IPS DF 4.7 (cell line): ENCODE measurements around the gene CXCL3.

Experiments
- DNase-seq: peaks from one replicate; pipeline ENCODE4 v3.0.0-alpha.2; 2013; ENCODE audit warnings: low spot score; ENCODE audit errors: extremely low read depth

Gene CXCL3

DNA sequence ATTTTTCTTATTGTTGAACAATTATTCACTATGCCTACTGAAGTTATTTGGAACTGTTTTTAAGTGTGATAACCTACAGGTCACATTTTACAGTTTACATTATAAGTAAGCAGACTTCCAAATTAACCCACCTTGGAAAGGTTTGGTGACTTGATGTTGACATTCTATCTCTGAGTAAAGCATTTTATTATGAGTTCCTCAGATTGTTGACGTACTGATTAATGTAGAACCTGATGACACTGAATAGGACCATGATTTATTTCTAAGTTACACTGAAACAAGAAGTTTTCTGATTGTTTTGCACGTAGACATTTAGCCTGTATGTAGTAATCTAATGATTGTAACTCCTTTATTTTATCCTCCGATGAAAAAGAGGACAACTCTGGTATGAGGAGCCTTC is 17.0 kb upstream of the CXCL3 start:
- no peak for DNase-seq

DNA sequence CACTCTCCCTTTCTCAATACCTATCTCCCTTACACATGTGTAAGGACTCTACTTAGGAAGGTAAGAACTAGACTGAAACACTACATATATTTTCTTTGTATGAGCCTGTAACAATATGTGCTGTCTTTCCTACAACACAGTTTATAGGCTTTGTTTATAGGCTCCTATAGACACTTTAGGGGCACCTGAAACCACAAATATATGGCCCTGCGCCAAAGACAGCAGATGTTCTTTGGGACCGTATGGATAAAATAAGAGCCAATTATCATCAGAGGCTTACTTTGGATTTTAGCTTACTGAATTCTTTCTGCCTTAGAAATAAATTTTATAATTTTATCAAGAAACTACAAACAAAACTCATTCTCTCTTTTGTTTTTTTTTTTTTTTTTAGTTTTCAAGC is 16.6 kb upstream of the CXCL3 start:
- no peak for DNase-seq

- DNase-seq: no peak
Measured at GRCh38 chr4:74054483-74055047, 16.1 kb upstream of the CXCL3 start.

GRCh38 chr4:74047152-74047551 is 8.7 kb upstream of the CXCL3 start:
- DNase-seq: no peak

GRCh38 chr4:74045772-74046171 is 7.3 kb upstream of the CXCL3 start:
- no peak for DNase-seq

GRCh38 chr4:74045247-74045646 is 6.8 kb upstream of the CXCL3 start:
- no peak for DNase-seq

DNA sequence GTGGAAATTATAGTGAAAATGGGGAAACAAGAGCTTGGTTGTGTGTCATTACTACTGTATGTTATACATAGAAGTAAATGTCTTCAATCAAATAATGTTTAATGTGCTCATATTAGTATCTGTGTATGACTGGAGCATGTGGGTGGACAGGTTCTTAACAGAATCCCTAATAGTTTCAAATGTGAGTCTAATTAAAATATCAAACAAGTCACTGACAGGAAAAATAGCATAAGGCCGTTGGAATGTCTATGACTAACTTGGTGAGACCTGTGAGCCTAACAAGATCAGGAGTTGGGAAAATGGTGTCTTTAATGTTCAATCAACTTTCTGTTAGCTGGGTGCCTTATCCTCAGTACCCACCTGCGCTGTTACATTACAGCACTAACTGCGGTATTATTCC is 6.2 kb upstream of the CXCL3 start:
- DNase-seq: no peak

DNA sequence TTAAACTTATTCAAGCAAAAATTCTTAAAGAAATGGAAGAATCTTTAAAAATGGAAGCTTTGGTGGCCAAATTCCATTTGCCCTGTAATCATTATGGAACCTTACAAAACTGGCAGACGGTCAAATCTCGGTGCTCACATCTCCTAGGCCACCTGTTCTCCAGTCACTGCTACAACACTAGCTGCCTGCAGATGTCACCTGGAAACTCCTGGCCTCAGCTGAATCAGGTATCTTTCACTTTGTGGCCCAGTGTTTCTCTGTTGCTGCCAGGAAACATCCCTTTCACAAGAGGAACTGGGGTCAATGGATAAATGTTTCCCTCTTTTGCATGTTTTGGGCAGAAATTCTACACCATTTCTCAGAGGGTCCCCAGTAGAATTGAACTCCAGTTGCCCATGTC is 4.2 kb upstream of the CXCL3 start:
- no peak for DNase-seq

DNA sequence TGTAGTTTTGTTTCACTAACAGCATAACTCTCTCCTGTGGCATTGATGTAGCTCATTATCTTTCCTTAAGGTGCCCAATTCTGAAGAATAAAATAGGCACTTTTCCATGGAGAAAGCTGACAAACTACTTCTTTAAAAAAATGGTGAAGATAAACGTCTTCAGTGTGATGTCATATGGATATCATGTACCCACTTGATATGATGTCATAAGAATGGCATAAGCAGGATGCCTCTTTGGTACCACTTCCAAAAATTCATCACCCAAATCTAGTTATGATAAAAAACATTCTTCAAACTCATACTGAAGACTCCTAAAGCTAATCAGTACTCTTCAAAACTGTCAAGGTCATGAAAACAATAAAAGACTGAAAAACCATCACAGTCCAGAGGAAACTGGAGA is 2.9 kb upstream of the CXCL3 start:
- DNase-seq: no peak

GRCh38 chr4:74039315-74039763 is 850 bp upstream of the CXCL3 start:
- DNase-seq: no peak

- DNase-seq: no peak
Measured at GRCh38 chr4:74038086-74038424, 434 bp downstream of the CXCL3 start.

- no peak for DNase-seq
Measured at GRCh38 chr4:74037076-74037955, 1.2 kb downstream of the CXCL3 start.

GRCh38 chr4:74033739-74034138 is 4.8 kb downstream of the CXCL3 start:
- DNase-seq: no peak

DNA sequence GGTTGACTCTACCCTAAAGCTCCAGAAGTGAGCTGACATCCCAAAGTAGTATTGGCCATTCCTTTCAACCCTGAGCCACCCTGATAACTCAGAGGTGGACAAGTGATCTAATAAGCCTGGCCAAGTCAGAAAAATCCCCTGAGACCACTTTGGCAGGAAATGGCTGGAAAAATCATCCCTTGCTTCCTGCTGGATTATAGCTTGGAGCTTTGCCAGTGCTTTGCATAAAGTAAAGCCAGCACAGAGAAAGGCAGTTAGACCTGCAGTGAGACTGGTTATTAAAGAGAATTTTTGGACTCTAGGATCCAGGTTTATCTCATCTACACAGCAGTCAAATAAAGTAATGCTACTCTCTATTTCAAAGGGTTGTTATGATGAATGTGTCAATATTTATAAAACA is 6.4 kb downstream of the CXCL3 start:
- no peak for DNase-seq

DNA sequence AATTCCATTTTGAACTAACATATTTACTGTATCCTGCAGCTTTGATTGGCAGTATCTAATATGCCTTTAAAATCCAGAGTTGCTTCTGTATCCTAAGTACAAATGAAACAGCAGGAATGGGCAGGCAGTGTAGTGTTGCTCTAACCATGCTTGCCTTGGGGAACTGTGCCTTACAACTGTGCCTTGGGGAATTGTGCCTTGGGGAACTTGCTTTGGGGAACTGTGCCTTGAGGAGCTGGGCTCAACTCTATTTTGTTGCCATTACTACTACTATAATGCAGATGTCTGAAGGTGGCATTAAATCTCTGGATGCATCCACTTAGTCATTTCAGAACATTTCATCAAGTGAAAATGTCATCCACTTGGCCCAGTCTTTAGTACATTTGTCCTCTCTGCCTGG is 6.9 kb downstream of the CXCL3 start:
- no peak for DNase-seq

- no peak for DNase-seq
Measured at GRCh38 chr4:74030285-74030684, 8.2 kb downstream of the CXCL3 start.

- no peak for DNase-seq
Measured at GRCh38 chr4:74028504-74028903, 10.0 kb downstream of the CXCL3 start.

GRCh38 chr4:74023709-74024108 is 14.8 kb downstream of the CXCL3 start:
- DNase-seq: no peak

GRCh38 chr4:74021601-74022000 is 16.9 kb downstream of the CXCL3 start:
- DNase-seq: no peak

DNA sequence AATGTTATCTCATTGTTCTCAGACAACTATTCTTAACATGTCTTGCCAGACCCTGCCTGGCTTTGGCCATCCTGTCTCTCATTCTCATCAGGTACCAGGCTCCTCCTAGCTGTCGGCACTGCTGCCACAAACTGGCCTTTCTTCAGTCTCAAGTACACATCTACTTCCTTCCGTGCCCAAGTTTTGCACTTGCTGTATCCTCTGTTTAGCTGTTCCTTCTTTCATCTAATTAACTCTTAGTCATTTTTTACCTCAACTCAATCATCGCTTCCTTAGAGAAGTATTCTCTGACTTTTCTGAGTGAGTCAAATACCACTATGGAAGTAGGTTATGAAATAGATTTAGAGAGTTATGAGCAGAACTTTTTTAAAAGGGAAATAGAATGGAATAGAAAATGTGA is 19.7 kb downstream of the CXCL3 start:
- no peak for DNase-seq

- DNase-seq: no peak
Measured at GRCh38 chr4:74018116-74018515, 20.4 kb downstream of the CXCL3 start.

GRCh38 chr4:74016068-74016467 is 22.4 kb downstream of the CXCL3 start:
- no peak for DNase-seq

DNA sequence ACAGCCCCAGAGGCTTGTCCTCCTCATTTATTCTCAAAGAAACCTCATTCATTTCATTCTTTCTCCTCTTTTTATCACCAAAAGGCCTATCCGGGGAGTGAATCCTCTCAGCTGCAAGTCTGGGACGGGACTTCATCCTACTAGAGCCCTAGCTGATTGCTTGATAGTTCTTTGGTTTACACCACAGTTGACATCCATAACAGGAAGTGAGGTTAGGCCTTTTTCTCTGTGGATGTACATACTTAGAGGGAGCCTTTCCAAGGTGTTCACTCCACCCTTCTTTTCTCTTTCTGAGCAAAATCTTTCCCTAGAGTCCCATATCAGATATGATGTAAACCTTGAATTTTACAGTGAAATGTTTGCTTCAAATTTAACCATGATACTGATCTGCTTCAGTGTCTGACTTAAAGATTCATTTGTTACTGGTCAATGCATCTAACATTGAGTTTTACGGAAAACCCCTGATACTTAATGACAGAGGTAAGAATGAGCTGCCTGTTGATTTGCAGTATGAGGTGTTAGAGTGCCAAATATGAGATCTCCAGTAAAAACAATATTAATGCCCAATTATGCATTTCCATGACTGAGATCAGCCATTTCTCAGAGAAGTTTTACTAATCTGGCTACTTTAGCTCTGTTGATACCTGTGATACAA is 23.2 kb downstream of the CXCL3 start:
- no peak for DNase-seq
